HL-60 (cell line): Measurements from ENCODE around the gene DNAH14.

Experiments used
- DNase-seq, 2 experiments: peaks; one replicate each; pipeline ENCODE4 v3.0.0-alpha.2; 2010 to 2020; ENCODE audit warnings: low read depth in 1 of 2, low spot score in 1 of 2
- H3K27ac ChIP-seq: fragments of 250-450 bp; sonication (Bioruptor Pico); replicated peaks from 2 replicates; pipeline ENCODE4 v1.5.1; 2020; ENCODE audit warnings: mild to moderate bottlenecking, moderate library complexity
- H3K27me3 ChIP-seq: fragments of 250-450 bp; sonication (Bioruptor Pico); 2 replicates; pipeline ENCODE4 v1.5.1; 2021; ENCODE audit warnings: mild to moderate bottlenecking, moderate library complexity; ENCODE audit not compliant: insufficient read depth, poor library complexity, severe bottlenecking
- H3K4me3 ChIP-seq: replicated peaks from 2 replicates; pipeline ENCODE4 v1.5.1; 2011; ENCODE audit warnings: mild to moderate bottlenecking, control low read depth, low read length; ENCODE audit not compliant: insufficient read depth
- GABPA ChIP-seq: IDR thresholded peaks from 2 replicates; pipeline ENCODE4 v1.6.1; 2012; ENCODE audit warnings: low read depth
- POLR2AphosphoS5 ChIP-seq: IDR thresholded peaks from 2 replicates; pipeline ENCODE4 v1.6.1; 2012; ENCODE audit warnings: low read depth
- SPI1 ChIP-seq: IDR thresholded peaks from 2 replicates; pipeline ENCODE4 v1.6.1; 2012; ENCODE audit warnings: low read depth, mild to moderate bottlenecking, borderline replicate concordance
- TF ChIP-seq, protein P1 (sequence below): IDR thresholded peaks from one replicate; pipeline ENCODE4 v1.5.1; 2011; ENCODE audit warnings: low read length, control low read depth, inconsistent platforms; ENCODE audit not compliant: insufficient read depth
- TF ChIP-seq, protein P2 (sequence below): IDR thresholded peaks from 2 replicates; pipeline ENCODE4 v1.6.1; 2012; ENCODE audit warnings: low read depth; ENCODE audit not compliant: insufficient replicate concordance

Gene DNAH14

GRCh38 chr1:225389843-225390242 lies 460.4 kb downstream of the DNAH14 start:
- DNase-seq, result no peak
- Histone ChIP-seq H3K27ac (no peak overlapping the region), H3K4me3 (no peak overlapping the region), H3K27me3 (no peaks in the 10 kb centered on the region)
- TF ChIP-seq GABPA (no peak), SPI1 (no peak), POLR2AphosphoS5 (no peak)
- TF ChIP-seq, protein P1, sequence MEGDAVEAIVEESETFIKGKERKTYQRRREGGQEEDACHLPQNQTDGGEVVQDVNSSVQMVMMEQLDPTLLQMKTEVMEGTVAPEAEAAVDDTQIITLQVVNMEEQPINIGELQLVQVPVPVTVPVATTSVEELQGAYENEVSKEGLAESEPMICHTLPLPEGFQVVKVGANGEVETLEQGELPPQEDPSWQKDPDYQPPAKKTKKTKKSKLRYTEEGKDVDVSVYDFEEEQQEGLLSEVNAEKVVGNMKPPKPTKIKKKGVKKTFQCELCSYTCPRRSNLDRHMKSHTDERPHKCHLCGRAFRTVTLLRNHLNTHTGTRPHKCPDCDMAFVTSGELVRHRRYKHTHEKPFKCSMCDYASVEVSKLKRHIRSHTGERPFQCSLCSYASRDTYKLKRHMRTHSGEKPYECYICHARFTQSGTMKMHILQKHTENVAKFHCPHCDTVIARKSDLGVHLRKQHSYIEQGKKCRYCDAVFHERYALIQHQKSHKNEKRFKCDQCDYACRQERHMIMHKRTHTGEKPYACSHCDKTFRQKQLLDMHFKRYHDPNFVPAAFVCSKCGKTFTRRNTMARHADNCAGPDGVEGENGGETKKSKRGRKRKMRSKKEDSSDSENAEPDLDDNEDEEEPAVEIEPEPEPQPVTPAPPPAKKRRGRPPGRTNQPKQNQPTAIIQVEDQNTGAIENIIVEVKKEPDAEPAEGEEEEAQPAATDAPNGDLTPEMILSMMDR, result no peak
- TF ChIP-seq, protein P2, sequence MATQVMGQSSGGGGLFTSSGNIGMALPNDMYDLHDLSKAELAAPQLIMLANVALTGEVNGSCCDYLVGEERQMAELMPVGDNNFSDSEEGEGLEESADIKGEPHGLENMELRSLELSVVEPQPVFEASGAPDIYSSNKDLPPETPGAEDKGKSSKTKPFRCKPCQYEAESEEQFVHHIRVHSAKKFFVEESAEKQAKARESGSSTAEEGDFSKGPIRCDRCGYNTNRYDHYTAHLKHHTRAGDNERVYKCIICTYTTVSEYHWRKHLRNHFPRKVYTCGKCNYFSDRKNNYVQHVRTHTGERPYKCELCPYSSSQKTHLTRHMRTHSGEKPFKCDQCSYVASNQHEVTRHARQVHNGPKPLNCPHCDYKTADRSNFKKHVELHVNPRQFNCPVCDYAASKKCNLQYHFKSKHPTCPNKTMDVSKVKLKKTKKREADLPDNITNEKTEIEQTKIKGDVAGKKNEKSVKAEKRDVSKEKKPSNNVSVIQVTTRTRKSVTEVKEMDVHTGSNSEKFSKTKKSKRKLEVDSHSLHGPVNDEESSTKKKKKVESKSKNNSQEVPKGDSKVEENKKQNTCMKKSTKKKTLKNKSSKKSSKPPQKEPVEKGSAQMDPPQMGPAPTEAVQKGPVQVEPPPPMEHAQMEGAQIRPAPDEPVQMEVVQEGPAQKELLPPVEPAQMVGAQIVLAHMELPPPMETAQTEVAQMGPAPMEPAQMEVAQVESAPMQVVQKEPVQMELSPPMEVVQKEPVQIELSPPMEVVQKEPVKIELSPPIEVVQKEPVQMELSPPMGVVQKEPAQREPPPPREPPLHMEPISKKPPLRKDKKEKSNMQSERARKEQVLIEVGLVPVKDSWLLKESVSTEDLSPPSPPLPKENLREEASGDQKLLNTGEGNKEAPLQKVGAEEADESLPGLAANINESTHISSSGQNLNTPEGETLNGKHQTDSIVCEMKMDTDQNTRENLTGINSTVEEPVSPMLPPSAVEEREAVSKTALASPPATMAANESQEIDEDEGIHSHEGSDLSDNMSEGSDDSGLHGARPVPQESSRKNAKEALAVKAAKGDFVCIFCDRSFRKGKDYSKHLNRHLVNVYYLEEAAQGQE, result no peak

DNA sequence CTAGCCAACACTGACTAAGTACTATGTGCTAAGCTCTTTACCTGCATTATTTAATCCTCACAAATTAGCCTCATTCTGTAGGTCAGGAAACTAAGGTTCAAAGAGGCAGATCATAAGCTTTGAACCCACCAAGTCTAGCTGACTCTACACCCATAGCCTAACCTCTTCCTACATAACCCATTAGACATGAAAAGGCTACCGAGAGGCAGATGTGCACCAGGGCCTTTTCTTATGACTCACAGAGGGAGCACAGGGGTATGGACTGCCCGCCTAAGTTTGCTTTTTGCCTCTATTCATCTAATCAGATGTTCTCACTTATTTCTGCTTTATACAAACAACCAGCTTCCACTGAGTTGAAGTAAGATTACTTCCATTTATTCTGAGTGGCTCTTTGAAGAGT lies 466.9 kb downstream of the DNAH14 start:
- TF ChIP-seq GABPA (no peak), POLR2AphosphoS5 (no peak), SPI1 (no peak)
- TF ChIP-seq, protein P1, result no peak
- TF ChIP-seq, protein P2, result no peak
- Histone ChIP-seq H3K4me3 (no peak overlapping the region), H3K27ac (no peak overlapping the region), H3K27me3 (no peaks in the 10 kb centered on the region)
- DNase-seq, result no peak

DNA sequence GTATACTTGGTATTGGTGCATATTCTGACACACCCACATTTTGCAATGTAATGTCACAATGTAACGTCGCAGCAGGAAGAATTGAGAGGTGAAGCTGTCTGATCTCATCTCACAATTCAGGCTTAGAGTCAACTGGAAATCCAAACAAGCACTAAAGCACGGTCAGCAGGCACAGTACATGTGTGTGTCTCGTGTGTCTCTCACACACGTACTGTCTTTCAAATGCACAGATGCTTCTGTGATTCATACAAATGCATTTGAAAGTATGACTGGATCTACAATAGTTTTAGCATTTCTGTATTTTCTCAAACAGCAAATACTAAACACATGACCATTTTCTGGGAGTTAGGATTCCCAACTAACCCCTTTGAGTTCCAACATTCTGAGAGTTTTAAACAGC lies 471.5 kb downstream of the DNAH14 start:
- TF ChIP-seq, protein P2, result no peak
- TF ChIP-seq SPI1, result no peak
- TF ChIP-seq GABPA, result no peak
- TF ChIP-seq, protein P1, result no peak
- Histone ChIP-seq H3K4me3 (no peak overlapping the region), H3K27me3 (no peaks in the 10 kb centered on the region)

More for the DNA sequence above, 471.5 kb downstream of the DNAH14 start:
- no peak overlapping the region for H3K27ac ChIP-seq
- DNase-seq, result peak in 1 of 2 experiments; percentile 13
